Iris pigment epithelial cell (primary cell): Measurements from ENCODE around the gene CD24.

ENCODE experiments used
- DNase-seq: peaks from one replicate; pipeline ENCODE4 v3.0.0-alpha.2; 2011; ENCODE audit warnings: low read depth

The CD24 gene

GRCh38 chr6:106967936-106968555 lies 6.5 kb downstream of the CD24 start:
- no peak for DNase-seq

GRCh38 chr6:106966671-106967640 lies 7.6 kb downstream of the CD24 start:
- no peak for DNase-seq

DNA sequence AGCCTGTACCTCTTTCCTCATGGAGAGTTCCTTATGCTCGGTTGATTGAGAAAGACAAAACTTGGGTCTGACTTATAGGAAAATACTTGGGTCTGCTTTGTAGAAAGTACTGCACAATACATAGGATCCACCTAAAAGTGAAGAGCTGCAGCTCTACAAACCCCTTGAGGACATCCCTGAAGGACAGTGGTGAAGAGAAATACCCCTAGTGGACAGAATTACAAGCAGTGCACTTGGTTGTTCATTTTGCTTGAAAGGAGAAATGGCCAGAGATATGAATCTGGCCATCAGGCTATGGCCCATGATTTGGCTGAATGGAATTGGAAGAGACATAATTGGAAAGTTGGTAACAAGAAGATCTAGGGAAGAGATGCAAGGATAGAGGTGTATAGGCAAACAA lies 8.3 kb downstream of the CD24 start:
- DNase-seq: no peak

- DNase-seq: no peak
These were observed 9.6 kb downstream of the CD24 start for GRCh38 chr6:106964954-106965353.

DNA sequence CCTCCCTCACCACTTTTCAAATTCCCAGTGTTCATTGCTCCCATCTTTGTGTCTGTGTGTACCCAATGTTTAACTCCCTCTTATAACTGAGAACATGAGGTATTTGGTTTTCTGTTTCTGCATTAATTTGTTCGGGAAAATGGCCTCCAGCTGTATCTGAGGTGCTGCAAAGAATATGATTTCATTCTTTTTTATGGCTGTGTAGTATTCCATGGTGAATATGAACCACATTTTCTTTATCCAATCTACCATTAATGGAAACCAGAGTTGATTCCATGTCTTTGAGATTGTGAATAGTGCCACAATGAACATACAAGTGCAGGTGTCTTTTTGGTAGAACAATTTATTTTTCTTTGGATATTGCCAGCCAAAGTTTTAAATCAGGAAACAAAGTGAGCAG lies 10.4 kb downstream of the CD24 start:
- no peak for DNase-seq

DNA sequence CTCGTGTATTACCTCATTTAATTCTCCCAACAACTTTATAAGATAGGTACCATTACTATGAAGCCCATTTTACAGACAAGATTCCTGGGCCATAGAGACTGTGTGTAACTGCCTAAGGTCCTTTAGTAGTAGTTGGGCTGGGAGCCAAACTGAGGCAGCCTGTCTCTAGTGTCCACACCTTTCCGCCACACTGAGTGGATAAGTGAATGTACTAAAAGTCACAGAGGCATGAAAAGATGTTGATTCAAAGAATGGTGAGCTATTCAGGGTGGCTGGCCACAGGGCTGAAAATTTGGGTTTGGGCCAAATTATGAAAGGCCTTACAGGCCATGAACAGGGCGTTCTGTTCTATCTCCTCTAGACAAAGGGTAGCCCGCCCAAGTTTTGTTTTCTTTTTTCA lies 11.0 kb downstream of the CD24 start:
- no peak for DNase-seq

- DNase-seq: no peak
These were observed 12.7 kb downstream of the CD24 start for GRCh38 chr6:106961801-106962200.

GRCh38 chr6:106961136-106961535 lies 13.4 kb downstream of the CD24 start:
- DNase-seq: no peak

- no peak for DNase-seq
These were observed 14.5 kb downstream of the CD24 start for GRCh38 chr6:106959985-106960384.

DNA sequence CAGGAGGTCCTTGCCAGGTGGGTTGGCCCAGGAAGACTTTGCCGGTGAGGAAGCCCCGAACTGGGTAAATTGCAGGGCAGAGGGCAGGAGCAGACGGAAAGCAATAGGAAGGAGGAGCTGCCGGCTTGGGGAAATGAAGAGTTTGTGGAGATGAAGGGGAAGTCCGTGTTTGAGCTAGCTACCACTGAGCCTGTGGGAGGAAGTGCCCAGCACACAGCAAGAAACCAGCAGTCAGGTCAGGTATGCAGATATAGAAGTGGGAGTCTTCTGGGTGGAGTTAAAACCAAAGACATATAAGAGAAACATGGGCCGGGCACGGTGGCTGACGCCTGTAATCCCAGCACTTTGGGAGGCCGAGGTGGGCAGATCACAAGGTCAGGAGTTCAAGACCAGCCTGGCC lies 34.7 kb downstream of the CD24 start:
- no peak for DNase-seq

- no peak for DNase-seq
These were observed 35.3 kb downstream of the CD24 start for GRCh38 chr6:106939208-106939607.

GRCh38 chr6:106927531-106928398 lies 46.8 kb downstream of the CD24 start:
- peak; percentile 42 for DNase-seq

- DNase-seq: no peak
These were observed 48.6 kb downstream of the CD24 start for GRCh38 chr6:106925948-106926347.

GRCh38 chr6:106924694-106925523 lies 49.6 kb downstream of the CD24 start:
- DNase-seq: no peak

- DNase-seq: no peak
These were observed 51.9 kb downstream of the CD24 start for GRCh38 chr6:106922626-106923025.
